ENCODE results near the gene CBX7. TPM values are rescaled to one million over a fixed set of nuclear protein-coding genes. Genes with fewer than 3 reads are reported as not detected.

Gene CBX7
- total RNA-seq, 1 donor from 2014 or later = 7.7 TPM

DNA sequence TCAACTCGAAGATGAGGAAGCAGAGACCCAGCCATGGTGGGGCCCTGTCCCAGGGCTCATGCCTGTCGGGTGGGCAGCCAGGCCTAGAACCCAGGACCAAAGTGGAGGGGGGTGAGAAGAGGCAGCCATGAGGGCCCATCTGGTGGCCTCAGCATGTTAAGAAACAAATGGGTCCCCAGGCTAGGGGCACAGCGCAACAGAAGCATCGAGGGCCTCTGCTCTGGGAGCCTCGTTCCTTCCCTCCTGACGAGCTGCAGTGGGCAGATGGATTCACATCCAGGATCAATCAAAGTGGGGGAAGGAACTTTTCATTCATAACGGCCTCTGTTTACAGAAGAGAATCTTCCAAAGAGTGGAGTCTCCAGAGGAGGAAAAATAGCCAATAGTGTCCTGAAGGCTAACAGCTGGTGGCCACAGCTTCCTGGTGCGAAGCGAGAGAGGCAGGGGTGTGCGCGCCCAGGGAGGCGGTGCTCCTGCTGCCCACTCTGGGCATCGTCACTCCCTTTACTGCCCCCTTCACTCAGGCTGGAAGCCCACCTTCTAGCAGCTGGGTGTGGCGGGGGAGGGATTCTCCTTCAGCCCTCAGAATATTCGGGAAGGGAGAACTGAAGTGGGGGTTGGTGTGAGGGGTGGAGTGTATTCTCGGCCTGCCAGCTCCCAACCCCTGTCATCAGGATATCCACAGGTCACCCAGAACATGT, 4.3 kb downstream of the CBX7 start:
- Mint-ChIP-seq H3K4me1 (ENCODE audit: low read depth) (peaks cover 11% of the 10 kb centered on the region), H3K4me3 (ENCODE audit: low read depth) (no peak overlapping the region), H3K36me3 (ENCODE audit: insufficient read depth) (no peaks in the 10 kb centered on the region), H3K9me3 (ENCODE audit: low read depth) (no peaks in the 10 kb centered on the region), H3K27me3 (peaks cover 20% of the 10 kb centered on the region), H3K27ac (peak overlapping the region; percentile 54)
- DNase-seq (ENCODE audit: low spot score, unreplicated experiment) = no peak
- TF ChIP-seq, protein P1, sequence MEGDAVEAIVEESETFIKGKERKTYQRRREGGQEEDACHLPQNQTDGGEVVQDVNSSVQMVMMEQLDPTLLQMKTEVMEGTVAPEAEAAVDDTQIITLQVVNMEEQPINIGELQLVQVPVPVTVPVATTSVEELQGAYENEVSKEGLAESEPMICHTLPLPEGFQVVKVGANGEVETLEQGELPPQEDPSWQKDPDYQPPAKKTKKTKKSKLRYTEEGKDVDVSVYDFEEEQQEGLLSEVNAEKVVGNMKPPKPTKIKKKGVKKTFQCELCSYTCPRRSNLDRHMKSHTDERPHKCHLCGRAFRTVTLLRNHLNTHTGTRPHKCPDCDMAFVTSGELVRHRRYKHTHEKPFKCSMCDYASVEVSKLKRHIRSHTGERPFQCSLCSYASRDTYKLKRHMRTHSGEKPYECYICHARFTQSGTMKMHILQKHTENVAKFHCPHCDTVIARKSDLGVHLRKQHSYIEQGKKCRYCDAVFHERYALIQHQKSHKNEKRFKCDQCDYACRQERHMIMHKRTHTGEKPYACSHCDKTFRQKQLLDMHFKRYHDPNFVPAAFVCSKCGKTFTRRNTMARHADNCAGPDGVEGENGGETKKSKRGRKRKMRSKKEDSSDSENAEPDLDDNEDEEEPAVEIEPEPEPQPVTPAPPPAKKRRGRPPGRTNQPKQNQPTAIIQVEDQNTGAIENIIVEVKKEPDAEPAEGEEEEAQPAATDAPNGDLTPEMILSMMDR (IDR thresholded peaks at IDR 0.05; ENCODE audit: unreplicated experiment) = no peak

DNA sequence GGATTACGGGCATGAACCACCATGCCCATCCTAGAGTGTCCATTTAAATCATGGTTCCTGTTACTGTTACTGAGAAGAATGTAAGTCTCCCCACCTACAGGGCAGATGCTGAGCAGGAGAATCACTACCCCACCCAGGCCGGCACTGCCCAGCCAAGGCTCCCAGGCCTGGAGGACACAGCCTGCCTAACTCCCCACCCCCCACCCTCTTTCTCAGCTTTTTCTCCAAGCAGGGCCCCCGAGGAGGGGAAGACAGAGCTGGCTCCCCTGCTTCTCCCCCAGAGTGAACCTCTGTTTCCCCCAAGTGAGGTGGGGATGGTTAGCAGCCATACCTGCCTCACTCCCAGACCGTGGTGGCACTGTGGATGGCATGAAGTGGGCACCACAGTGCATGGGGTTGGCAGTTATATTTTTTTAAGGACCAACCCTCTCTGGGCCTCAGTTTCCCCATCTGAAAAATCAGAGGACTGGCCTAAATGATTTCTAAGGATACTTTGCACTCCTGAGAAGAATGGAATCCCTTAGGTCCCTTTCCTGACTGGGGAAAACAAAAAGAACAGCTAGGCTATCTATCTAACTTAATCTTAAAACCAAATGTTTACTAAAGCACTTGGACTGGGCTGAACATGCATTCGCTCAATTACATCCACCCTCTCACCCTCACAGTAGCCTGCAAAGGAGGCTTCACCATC, 5.0 kb downstream of the CBX7 start:
- no peak for DNase-seq (ENCODE audit: low spot score, unreplicated experiment)
- Mint-ChIP-seq H3K27me3 (peaks cover 22% of the 10 kb centered on the region), H3K4me1 (ENCODE audit: low read depth) (peaks cover 11% of the 10 kb centered on the region), H3K36me3 (ENCODE audit: insufficient read depth) (no peaks in the 10 kb centered on the region), H3K4me3 (ENCODE audit: low read depth) (no peak overlapping the region), H3K27ac (peak overlapping the region; percentile 54), H3K9me3 (ENCODE audit: low read depth) (no peaks in the 10 kb centered on the region)
- TF ChIP-seq, protein P1 (IDR thresholded peaks at IDR 0.05; ENCODE audit: unreplicated experiment) = no peak

DNA sequence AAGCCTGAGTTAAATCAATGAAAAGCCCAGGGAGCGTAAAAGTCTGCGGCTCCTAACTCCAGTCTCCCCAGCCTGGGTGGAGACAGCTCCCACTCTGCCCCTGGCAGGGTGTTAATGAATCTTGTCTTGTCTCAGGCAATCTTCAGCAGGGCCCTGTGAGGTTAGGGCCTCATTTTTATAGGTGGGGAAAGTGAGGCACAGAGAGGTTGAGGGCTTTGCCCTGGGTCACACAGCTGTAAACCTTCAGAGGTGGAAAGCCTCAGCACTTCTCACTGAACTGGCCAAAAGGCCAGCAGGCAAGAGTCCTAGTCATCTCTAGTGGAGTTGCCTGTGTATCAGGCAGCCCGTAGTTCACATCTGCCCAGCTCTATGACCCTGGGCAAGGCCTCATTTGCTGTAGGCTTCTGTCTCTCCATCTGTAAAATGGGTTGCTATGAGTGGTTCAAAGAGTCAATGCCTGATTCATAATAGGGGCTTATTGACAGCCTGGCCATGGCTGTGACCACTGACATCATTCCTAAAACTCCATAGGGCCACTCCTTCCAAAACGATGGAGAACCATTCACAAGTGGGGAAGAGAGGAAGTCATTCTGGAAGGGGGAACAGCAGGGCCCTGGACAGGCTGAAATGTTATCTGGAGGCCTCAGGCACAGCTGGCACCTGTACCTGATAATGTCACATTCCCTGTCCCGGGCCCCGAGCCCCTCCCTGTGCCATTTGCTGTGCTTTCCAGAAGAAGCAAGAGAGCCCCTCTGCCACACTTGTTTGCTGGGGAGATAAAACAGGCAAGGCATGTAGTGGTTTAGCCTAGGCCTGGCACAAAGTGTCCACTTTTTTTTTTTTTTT, 6.0 kb downstream of the CBX7 start:
- peak overlapping the region; percentile 80 for H3K4me3 Mint-ChIP-seq (ENCODE audit: low read depth)
- H3K27ac Mint-ChIP-seq = peak overlapping the region; percentile 97

DNA sequence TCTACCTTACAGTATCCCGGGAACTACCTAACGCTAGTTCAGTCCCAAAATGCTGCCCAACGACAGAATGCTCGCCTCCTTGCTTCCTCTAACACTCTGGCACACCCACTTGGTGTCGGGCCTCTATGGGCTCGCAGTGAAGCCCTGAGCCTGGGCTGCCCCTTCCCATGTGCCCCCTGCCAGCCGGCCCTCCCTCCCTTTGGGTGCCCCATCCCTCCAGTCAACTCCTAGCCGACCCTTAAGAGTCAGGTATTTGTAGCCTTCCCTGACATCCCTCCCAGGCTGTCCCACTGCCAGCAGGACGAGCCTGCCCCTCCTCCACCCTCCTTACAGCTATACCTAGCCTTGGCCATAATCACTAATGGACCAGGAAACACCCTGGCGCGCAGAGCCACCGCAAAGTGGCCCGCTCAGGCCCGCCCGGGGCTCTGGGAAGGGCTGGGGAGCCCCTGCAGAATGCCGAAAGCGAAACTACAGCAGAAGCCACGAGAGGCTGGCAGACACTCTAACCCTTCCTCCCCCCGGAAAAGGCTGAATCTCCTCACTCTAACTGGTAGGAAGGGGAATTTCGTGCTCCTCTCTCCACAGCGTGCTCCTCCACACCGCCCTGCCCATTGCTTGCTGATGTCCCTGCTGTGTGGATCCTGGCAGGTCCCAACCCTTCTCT, 8.2 kb downstream of the CBX7 start:
- no peaks in the 10 kb centered on the region for H3K36me3 Mint-ChIP-seq (ENCODE audit: insufficient read depth)
- TF ChIP-seq, protein P1 (IDR thresholded peaks at IDR 0.05; ENCODE audit: unreplicated experiment) = no peak
- H3K4me1 Mint-ChIP-seq (ENCODE audit: low read depth) = peaks cover 11% of the 10 kb centered on the region
- no peak for DNase-seq (ENCODE audit: low spot score, unreplicated experiment)
- peak overlapping the region; percentile 66 for H3K4me3 Mint-ChIP-seq (ENCODE audit: low read depth)
- peaks cover 14% of the 10 kb centered on the region for H3K27me3 Mint-ChIP-seq
- H3K9me3 Mint-ChIP-seq (ENCODE audit: low read depth) = no peaks in the 10 kb centered on the region
- no peak overlapping the region for H3K27ac Mint-ChIP-seq

More for the DNA sequence above, 6.0 kb downstream of the CBX7 start:
- Mint-ChIP-seq H3K4me1 (ENCODE audit: low read depth) (peaks cover 11% of the 10 kb centered on the region), H3K27me3 (peaks cover 22% of the 10 kb centered on the region), H3K9me3 (ENCODE audit: low read depth) (no peaks in the 10 kb centered on the region), H3K36me3 (ENCODE audit: insufficient read depth) (no peaks in the 10 kb centered on the region)
- TF ChIP-seq, protein P1 (IDR thresholded peaks at IDR 0.05; ENCODE audit: unreplicated experiment) = no peak
- DNase-seq (ENCODE audit: low spot score, unreplicated experiment) = no peak

All from progenitor cell of endocrine pancreas (in vitro differentiated cells).